AG04450 (cell line): Measurements from ENCODE around the gene PRR23E. TPM values are rescaled to one million over a fixed set of nuclear protein-coding genes. Genes with fewer than 3 reads are reported as not detected.

Experiments
- CTCF ChIA-PET: fragments of 300-600, 350-600 bp; formaldehyde crosslinking; extraction: SDS; loops from one replicate; lab custom pipeline; 2022; ENCODE audit warnings: antibody characterized with exemption, inconsistent platforms; lab: Charles Lee
- POLR2A ChIA-PET: fragments of 350-600 bp; formaldehyde crosslinking; extraction: SDS; loops from one replicate; lab custom pipeline; 2021; ENCODE audit warnings: antibody characterized with exemption, inconsistent platforms; lab: Yijun Ruan, JAX
- DNase-seq: peaks from one replicate; pipeline ENCODE4 v3.0.0-alpha.2; 2011; ENCODE audit warnings: low read depth, low spot score
- H3K27ac ChIP-seq: one replicate; pipeline ENCODE4 v1.5.1; 2012; ENCODE audit warnings: low read depth, low read length, control low read depth
- H3K27me3 ChIP-seq: one replicate; pipeline ENCODE4 v1.6.0; 2012; ENCODE audit warnings: low read length; ENCODE audit not compliant: control insufficient read depth, insufficient read depth
- H3K4me3 ChIP-seq: 2 replicates; pipeline ENCODE4 v1.5.1; 2011; ENCODE audit warnings: mild to moderate bottlenecking, low read depth, low read length, control low read depth
- H3K9me3 ChIP-seq: 2 replicates; pipeline ENCODE4 v1.5.1; 2012; ENCODE audit warnings: low read length; ENCODE audit not compliant: control insufficient read depth, insufficient read depth
- polyA plus RNA-seq: library from polyadenylated mRNA; depleted of rRNA; stranded (reverse); fragments of >200 nt; gene quantifications from 2 replicates; pipeline ENCODE4 v1.2.3, GENCODE V29; 2011
- TF ChIP-seq, protein P1 (sequence below): IDR thresholded peaks from 2 replicates; pipeline ENCODE4 v1.5.1; 2011; ENCODE audit warnings: low read depth, low read length, control low read depth, inconsistent platforms

Gene PRR23E
- polyA plus RNA-seq, 1 experiment: not detected

DNA sequence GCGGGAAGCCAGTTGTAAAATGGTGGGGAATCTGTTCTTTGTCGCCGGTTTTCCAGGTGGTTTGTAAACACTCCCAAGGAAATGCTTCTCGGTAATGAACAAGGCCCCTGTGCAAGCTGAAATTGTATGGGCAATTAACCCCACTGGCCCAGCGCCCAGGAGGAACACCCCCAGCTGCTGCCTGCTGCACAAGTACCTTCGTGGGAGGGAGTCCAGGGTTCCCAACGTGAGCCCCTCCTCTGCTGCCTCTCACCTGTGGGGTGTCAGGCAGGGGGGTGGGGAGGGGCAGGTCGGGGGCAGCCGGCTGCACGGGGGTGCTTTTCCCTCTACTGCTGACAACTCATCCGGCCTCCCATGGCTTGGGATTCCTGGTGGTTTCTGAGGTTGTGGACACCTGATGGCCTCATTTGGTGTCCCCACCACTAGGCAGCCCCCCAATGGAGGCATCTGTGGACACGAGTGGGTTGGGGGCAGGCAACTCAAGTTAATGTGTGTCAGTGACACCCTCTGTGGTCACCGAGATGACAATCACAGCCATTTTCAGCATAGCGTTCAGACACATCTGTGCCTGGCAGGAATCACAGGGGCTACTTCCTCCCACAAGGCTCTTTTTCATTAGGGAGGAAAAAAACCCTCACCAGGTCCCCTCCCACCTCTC is 35.6 kb upstream of the PRR23E start:
- CTCF ChIA-PET: no interaction called here

DNA sequence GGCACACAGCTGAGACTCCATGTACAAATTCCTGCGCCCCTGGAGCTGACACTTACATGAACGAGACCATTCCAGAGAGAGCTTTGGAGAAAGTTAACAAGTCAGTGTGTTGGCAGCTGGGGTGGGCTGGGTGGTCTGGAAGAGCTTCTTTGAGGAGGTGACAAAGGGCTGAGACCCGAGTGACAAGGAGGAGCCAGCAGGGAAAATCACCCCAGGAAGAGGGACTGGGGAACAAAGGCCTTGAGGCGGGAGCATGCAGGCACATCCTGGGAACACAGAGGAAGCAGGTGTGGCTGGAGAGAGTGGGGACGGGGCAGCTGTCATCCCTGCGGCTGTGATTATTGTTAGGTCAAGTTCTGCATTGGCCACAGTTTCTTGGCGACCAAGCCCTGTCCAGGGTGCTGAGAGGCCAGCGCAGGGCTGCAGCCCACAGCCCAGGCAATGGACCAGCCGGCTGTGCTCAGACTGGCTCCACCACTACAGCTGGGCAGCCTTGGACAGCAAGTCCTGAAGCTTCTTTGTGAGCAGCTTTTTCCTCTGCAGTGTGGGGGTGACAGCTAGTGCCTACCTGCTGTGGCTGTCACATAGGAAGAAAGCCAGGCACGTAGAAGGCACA is 34.2 kb upstream of the PRR23E start:
- DNase-seq: no peak
- POLR2A ChIA-PET: no interaction called here
- CTCF ChIA-PET: no interaction called here

More for the DNA sequence above, 35.6 kb upstream of the PRR23E start:
- H3K27me3 ChIP-seq: peaks cover 3% of the 10 kb centered on the region
- peaks cover 20% of the 10 kb centered on the region; the same call in 1 of the 2 replicates for H3K9me3 ChIP-seq
- H3K27ac ChIP-seq: no peak overlapping the region
- POLR2A ChIA-PET: no interaction called here
- TF ChIP-seq, protein P1, sequence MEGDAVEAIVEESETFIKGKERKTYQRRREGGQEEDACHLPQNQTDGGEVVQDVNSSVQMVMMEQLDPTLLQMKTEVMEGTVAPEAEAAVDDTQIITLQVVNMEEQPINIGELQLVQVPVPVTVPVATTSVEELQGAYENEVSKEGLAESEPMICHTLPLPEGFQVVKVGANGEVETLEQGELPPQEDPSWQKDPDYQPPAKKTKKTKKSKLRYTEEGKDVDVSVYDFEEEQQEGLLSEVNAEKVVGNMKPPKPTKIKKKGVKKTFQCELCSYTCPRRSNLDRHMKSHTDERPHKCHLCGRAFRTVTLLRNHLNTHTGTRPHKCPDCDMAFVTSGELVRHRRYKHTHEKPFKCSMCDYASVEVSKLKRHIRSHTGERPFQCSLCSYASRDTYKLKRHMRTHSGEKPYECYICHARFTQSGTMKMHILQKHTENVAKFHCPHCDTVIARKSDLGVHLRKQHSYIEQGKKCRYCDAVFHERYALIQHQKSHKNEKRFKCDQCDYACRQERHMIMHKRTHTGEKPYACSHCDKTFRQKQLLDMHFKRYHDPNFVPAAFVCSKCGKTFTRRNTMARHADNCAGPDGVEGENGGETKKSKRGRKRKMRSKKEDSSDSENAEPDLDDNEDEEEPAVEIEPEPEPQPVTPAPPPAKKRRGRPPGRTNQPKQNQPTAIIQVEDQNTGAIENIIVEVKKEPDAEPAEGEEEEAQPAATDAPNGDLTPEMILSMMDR: no peak
- no peak for DNase-seq
- H3K4me3 ChIP-seq: no peak overlapping the region

DNA sequence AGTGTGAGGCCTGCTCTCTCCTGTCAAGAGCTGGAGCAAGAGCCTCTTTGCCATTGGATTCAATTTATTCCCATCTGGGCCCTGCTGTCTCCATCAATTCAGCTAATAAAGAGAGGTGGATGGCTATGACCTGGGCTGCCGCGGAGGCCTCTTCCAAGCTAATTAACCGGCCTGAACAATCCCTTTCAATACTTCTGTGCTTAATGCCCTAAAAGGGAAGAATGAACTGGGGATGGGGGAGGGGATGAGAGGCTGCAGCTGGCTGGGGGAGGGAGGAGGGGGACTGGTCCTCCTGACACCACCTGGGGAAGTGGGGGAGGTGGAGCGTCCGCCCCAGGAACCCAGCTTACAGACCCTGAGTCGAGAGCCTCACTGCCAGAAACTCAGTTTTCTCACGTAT is 33.4 kb upstream of the PRR23E start:
- Histone ChIP-seq H3K9me3 (peaks cover 7% of the 10 kb centered on the region; the same call in 1 of the 2 replicates), H3K27me3 (peaks cover 3% of the 10 kb centered on the region), H3K27ac (no peak overlapping the region), H3K4me3 (no peak overlapping the region)
- ChIA-PET CTCF (no interaction called here), POLR2A (no interaction called here)
- DNase-seq: no peak
- TF ChIP-seq, protein P1: no peak

More for the DNA sequence above, 34.2 kb upstream of the PRR23E start:
- Histone ChIP-seq H3K27ac (no peak overlapping the region), H3K4me3 (no peak overlapping the region), H3K9me3 (peaks cover 11% of the 10 kb centered on the region; the same call in 1 of the 2 replicates), H3K27me3 (peaks cover 3% of the 10 kb centered on the region)
- TF ChIP-seq, protein P1: no peak

DNA sequence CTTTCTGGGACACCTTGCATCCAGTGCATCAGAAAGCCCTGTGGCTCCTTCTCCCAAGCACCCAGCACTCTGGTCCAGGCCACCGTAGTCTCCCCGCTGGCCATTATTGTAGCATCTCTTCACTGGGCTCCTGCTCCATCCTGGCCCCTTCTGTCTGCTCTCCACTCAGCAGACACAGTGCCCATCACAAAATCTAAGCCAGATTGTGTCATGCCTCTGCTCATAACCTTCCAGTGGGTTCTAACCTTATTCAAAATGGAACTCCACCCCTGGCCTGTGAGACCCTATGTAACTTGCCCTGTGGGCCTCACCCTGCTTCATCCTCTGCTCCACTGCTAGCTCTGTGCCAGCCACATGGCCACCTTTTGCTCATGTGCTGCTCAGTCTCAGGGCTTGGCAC is 31.7 kb upstream of the PRR23E start:
- H3K27me3 ChIP-seq: peaks cover 3% of the 10 kb centered on the region
- POLR2A ChIA-PET: no interaction called here
- no peak overlapping the region for H3K4me3 ChIP-seq
- CTCF ChIA-PET: no interaction called here
- DNase-seq: no peak
- H3K9me3 ChIP-seq: no peaks in the 10 kb centered on the region; the same call in 1 of the 2 replicates
- TF ChIP-seq, protein P1: no peak
- H3K27ac ChIP-seq: no peak overlapping the region

DNA sequence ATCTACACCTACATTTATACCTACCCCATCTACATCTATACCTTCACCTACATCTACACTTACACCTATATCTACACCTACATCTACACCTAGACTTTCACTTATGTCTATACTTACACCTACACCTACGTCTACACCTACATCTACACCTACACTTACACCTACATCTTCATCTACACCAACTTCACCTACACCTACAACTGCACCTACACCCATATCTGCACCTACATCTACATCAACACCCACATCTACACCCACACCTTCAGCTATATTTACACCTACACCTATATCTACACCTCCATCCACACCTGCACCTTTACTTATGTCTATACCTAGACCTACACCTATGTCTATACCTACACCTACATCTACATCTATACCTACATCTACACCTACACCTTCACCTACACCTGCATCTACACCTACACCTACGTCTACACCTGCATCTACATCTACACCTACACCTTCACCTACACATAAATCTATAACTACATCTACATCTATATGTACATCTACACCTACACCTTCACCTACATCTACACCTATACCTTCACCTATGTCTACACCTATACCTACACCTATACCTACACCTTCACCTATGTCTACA is 30.9 kb upstream of the PRR23E start:
- POLR2A ChIA-PET: no interaction called here
- TF ChIP-seq, protein P1: no peak
- Histone ChIP-seq H3K9me3 (no peaks in the 10 kb centered on the region), H3K4me3 (no peak overlapping the region), H3K27me3 (no peaks in the 10 kb centered on the region), H3K27ac (no peak overlapping the region)
- no peak for DNase-seq
- CTCF ChIA-PET: interaction anchor here (0.7 kb wide), 1 partner anchor 897 kb away, joined by 3 read pairs; no protein-coding TSS in a partner anchor
